GM18520 (cell line): ENCODE results near the gene MYL5.
"Not testable (repeated sequence)": the region's sequence is repeated elsewhere in the genome, so short reads cannot be mapped to it uniquely, and the experiment has no call there.

Source experiments
- ATAC-seq: cut with Tn5 transposase; IDR thresholded peaks from one replicate; pipeline ENCODE4 v1.9.1; 2021; ENCODE audit not compliant: unreplicated experiment

MYL5 gene

GRCh38 chr4:683982-684622 is 9.8 kb downstream of the MYL5 start:
- no peak for ATAC-seq

DNA sequence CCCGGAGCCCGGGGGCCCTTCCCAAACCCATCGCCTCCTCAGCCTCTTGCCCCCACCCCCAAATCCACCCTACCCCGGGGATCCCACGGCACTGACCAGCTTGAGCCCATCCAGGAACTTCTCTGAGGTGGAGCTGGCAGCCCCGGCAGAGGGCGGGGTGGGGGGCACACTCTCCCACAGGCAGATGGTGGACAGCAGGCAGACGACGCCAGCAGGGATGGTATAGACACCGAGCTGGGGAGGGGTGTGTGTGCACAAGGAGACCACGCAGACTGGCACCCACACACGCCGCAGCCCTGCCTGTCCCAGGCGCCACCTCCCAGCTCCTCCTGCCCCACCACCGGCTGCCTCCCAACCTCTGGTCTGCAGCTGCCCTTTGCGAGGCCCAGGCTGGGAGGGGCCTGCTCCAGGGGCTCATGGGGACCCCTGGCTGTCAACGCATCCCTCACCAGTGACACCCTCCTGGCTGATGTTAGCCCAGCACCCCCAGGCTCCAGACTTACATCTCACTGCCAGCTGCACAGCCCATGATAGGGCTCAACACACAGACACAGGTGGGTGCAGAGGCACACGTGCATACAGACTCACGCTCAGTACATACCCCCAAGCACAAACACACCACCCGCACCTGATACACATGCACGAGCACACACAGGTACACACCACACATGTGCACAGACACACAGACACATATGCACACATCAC is 10.4 kb downstream of the MYL5 start:
- no peak for ATAC-seq

GRCh38 chr4:685679-686412 is 11.5 kb downstream of the MYL5 start:
- no peak for ATAC-seq

- ATAC-seq, result no peak
Observed at GRCh38 chr4:686413-687040, 12.2 kb downstream of the MYL5 start.

GRCh38 chr4:687048-687970 is 13.0 kb downstream of the MYL5 start:
- ATAC-seq, result no peak

GRCh38 chr4:687971-688853 is 13.9 kb downstream of the MYL5 start:
- ATAC-seq, result no peak

DNA sequence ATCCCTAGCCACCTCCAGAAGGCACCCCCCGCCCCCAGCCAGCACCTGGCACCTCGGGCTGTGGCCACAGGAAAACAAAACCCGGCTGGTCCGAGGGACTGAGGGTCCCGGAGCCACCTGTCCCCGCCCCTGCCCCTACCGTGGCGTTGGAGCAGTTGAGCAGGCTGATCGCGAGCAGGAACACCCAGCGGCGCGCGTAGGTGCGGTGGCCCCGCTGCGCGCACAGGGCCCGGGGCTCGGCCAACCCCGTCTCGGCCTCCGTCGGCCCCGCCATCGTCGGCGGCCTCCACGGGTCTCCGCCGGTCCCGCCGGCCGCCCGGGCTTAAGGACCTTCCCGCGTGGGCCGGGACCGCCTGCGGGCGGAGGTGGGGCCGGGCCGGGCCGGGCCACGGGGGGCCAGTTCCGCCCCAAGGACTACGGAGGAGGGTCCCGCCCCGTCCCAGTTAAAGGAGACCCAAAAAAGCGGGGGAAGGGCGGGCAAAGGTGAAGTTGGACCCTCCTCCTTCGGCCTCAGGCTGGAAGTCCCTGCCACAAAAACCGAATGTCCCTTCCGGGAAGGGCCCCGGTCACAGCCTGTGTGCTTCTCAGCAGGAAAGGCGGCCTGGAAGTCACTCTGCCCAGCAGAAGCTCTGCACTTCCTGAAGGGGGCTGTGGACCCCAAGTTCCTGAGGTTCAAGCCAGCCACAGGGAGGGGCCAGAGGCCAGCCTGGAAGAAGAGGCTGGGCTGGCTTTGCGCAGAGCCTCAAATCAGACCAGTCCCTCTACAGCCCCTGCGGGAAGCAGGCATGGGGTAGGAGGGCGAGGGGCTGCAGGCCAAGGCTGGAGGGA is 14.7 kb downstream of the MYL5 start, which contains the start of gene SLC49A3:
SLC49A3 (minus strand) TSS at position 298 of the 828 bp plus-strand sequence; CDS start at position 274, 24 bp downstream.
- no peak for ATAC-seq

DNA sequence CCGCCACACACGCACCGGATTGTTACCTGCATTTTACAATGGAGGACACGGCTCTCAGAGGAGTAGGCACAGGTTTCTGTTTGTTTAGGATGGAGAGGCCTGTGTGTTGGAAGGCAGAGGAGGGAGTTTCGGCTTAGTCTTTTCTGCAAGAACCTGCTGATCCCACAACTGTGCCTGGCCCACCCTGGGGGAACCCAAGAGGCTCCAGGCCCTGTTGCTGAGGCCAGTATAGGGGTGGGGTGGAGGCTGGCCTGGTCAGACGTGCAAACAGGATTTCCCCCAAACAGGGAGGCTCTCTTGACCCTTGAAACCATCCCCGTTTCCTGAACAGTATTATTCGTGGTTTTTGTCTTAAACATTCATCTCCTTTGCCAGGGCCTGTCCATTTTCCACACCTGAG is 15.4 kb downstream of the MYL5 start:
- no peak for ATAC-seq

- no peak for ATAC-seq
Observed at GRCh38 chr4:692771-693554, 18.6 kb downstream of the MYL5 start.

- ATAC-seq, result not testable (repeated sequence)
Observed at GRCh38 chr4:694341-694940, 20.1 kb downstream of the MYL5 start.

- no peak for ATAC-seq
Observed at GRCh38 chr4:699816-700580, 25.7 kb downstream of the MYL5 start.

GRCh38 chr4:700587-701264 is 26.4 kb downstream of the MYL5 start:
- no peak for ATAC-seq

DNA sequence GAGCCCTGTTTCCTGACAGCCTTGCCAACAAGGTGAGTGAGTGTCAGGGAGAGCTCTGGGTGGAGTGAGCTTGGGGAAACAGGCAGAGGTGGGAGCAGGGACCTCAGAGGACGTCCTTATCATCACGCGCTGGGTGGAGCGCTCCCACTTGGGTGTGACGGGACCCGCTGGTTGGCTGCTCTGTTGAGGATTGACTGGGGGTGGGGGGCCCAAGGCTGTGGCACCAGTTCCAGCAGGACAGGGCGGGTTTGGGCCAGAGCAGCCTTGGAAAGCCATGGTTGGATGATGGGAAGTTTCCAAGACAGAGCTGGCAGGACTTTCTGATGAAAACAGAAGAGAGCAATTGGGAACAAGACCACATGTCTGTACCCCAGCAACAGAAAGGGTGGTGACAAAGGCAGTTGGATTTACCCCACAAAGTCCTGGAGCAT is 28.3 kb downstream of the MYL5 start:
- ATAC-seq, result no peak

- no peak for ATAC-seq
Observed at GRCh38 chr4:703336-704197, 29.2 kb downstream of the MYL5 start.
